Lower lobe of right lung (tissue), 2 donors: Measurements from ENCODE around the gene LRRK1. TPM values are rescaled to one million over a fixed set of nuclear protein-coding genes. Genes with fewer than 3 reads are reported as not detected.
A peak's percentile ranks its signal among the peaks of the same experiment; 100 is the strongest.

ENCODE experiments used
- ATAC-seq, 2 donors: fragments of 200-7000 bp; cut with Tn5 transposase; one replicate each; pipeline ENCODE4 v1.9.1; 2020 to 2022; ENCODE audit warnings: mild to moderate bottlenecking in 2 of 2, moderate library complexity in 2 of 2
- DNase-seq: peaks from one replicate; pipeline ENCODE4 v3.0.0-alpha.2; 2020
- H3K27ac ChIP-seq: fragments of 200-600 bp; one replicate; pipeline ENCODE4 v1.8.0; 2022
- H3K27me3 ChIP-seq: fragments of 200-600 bp; one replicate; pipeline ENCODE4 v1.8.0; 2022; ENCODE audit warnings: low read depth
- H3K36me3 ChIP-seq: fragments of 200-600 bp; one replicate; pipeline ENCODE4 v1.8.0; 2022; ENCODE audit warnings: mild to moderate bottlenecking
- H3K4me1 ChIP-seq: fragments of 200-600 bp; one replicate; pipeline ENCODE4 v1.8.0; 2022
- H3K4me3 ChIP-seq: fragments of 200-600 bp; one replicate; pipeline ENCODE4 v1.8.0; 2022; ENCODE audit warnings: mild to moderate bottlenecking
- H3K9me3 ChIP-seq: fragments of 200-600 bp; one replicate; pipeline ENCODE4 v1.8.0; 2022
- CTCF ChIP-seq: fragments of 200-600 bp; IDR thresholded peaks from one replicate; pipeline ENCODE4 v1.8.0; 2022; ENCODE audit warnings: antibody characterized with exemption, mild to moderate bottlenecking
- intact Hi-C: fragments of 100-400 bp; cut with DNase I; formaldehyde crosslinking; loops from one replicate; pipeline ENCODE4 v1.11.0; 2022
- total RNA-seq: library from RNA; stranded (reverse); fragmentation: NEBNext Ultra II Directional; extraction: Animal tissue kit (Norgen Biotek cat#: 25700); gene quantifications from one replicate; pipeline ENCODE4 v1.2.1, GENCODE V29; 2021
- donor health status: DM: no; HTN: yes; CAD: no; lungs with severe emphysema.

LRRK1 gene
- total RNA-seq, 1 donor from 2014 or later = 24.3 TPM

GRCh38 chr15:100880897-100881242, 38.3 kb upstream of the LRRK1 start:
- H3K36me3 ChIP-seq = no peaks in the 10 kb centered on the region
- H3K4me1 ChIP-seq = peaks cover 12% of the 10 kb centered on the region
- intact Hi-C loops = no loop called here
- TF ChIP-seq CTCF = no peak
- H3K9me3 ChIP-seq = no peaks in the 10 kb centered on the region
- peaks cover 54% of the 10 kb centered on the region for H3K27me3 ChIP-seq
- no peak for DNase-seq
- no peak overlapping the region for H3K27ac ChIP-seq
- H3K4me3 ChIP-seq = peak overlapping the region; percentile 50
- ATAC-seq = no peak

GRCh38 chr15:100881573-100882336, 37.4 kb upstream of the LRRK1 start:
- ATAC-seq = no peak
- intact Hi-C loops = no loop called here
- Histone ChIP-seq H3K27ac (no peak overlapping the region), H3K27me3 (peaks cover 54% of the 10 kb centered on the region), H3K4me1 (peaks cover 12% of the 10 kb centered on the region), H3K9me3 (no peaks in the 10 kb centered on the region), H3K36me3 (no peaks in the 10 kb centered on the region), H3K4me3 (no peak overlapping the region)
- DNase-seq = no peak
- no peak for TF ChIP-seq CTCF

- no peak for DNase-seq
- intact Hi-C loops = no loop called here
- TF ChIP-seq CTCF = no peak
These were observed 34.0 kb upstream of the LRRK1 start for GRCh38 chr15:100885116-100885515.

GRCh38 chr15:100885811-100886210, 33.3 kb upstream of the LRRK1 start:
- ATAC-seq (no peak), DNase-seq (no peak)
- no peak overlapping the region for H3K27ac ChIP-seq
- peaks cover 31% of the 10 kb centered on the region for H3K27me3 ChIP-seq
- intact Hi-C loops = no loop called here
- no peak overlapping the region for H3K4me3 ChIP-seq
- no peaks in the 10 kb centered on the region for H3K9me3 ChIP-seq
- no peak for TF ChIP-seq CTCF
- H3K4me1 ChIP-seq = peaks cover 10% of the 10 kb centered on the region
- no peaks in the 10 kb centered on the region for H3K36me3 ChIP-seq

More at GRCh38 chr15:100885116-100885515, 34.0 kb upstream of the LRRK1 start:
- Histone ChIP-seq H3K36me3 (no peaks in the 10 kb centered on the region), H3K4me1 (peaks cover 17% of the 10 kb centered on the region), H3K9me3 (no peaks in the 10 kb centered on the region), H3K27ac (no peak overlapping the region), H3K4me3 (no peak overlapping the region), H3K27me3 (peaks cover 37% of the 10 kb centered on the region)
- ATAC-seq = no peak

GRCh38 chr15:100887211-100887913, 31.8 kb upstream of the LRRK1 start:
- ATAC-seq (no peak), DNase-seq (no peak)
- H3K9me3 ChIP-seq = no peaks in the 10 kb centered on the region
- H3K27me3 ChIP-seq = peaks cover 33% of the 10 kb centered on the region
- H3K4me1 ChIP-seq = peaks cover 10% of the 10 kb centered on the region
- no peak overlapping the region for H3K4me3 ChIP-seq
- intact Hi-C loops = no loop called here
- TF ChIP-seq CTCF = no peak
- H3K36me3 ChIP-seq = no peaks in the 10 kb centered on the region
- no peak overlapping the region for H3K27ac ChIP-seq
